Measurements from ENCODE around the gene PTGER1.

Gene PTGER1, protein sequence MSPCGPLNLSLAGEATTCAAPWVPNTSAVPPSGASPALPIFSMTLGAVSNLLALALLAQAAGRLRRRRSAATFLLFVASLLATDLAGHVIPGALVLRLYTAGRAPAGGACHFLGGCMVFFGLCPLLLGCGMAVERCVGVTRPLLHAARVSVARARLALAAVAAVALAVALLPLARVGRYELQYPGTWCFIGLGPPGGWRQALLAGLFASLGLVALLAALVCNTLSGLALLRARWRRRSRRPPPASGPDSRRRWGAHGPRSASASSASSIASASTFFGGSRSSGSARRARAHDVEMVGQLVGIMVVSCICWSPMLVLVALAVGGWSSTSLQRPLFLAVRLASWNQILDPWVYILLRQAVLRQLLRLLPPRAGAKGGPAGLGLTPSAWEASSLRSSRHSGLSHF

DNA sequence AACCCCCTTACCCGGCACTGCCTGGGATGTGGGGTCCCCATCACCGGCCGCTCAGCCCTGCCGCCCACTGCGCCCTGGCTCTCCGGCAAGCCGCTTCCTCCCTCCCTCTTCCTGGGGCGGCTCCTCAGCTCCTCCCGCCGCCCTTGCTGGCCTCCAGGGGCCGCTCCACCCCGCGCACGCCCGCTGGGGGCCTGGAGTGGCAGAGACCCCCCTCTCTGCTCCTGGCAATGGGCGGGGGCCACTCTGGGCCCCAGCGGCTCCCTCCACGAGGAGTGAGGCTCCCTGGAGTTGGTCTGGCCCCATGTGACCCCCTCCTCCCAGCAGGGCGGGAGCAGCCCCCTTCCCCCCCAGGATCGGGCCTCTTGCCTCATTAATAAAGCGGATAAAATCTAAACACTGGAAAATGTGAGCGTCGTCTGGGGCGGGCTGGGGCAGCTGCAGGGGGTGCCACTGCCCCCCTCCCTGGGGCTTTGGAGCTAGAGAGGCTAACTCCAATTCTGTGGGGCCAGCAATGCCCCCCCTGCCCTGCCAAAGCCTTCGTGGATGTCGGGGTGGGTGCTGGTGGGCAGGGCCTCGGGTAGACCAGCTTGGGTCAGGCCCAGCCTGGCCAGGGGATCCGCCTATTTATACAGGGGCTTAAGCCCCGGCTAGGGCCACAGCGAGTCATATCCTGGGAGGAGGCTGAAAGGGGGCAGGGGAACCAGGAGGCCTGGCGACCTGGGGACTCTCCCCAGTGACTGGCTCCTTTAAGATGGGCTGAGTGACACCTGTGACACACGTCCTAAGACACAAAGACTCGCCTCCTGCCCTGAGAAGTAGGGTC is at the start of gene PTGER1:
Gene PTGER1 (minus strand): TSS at position 104 of the 823 bp plus-strand sequence. CDS start 1,034 bp downstream, outside the sequence.
- DNase-seq (ENCODE audit: extremely low read depth, low read depth) = no peak
- TF ChIP-seq, protein P1, sequence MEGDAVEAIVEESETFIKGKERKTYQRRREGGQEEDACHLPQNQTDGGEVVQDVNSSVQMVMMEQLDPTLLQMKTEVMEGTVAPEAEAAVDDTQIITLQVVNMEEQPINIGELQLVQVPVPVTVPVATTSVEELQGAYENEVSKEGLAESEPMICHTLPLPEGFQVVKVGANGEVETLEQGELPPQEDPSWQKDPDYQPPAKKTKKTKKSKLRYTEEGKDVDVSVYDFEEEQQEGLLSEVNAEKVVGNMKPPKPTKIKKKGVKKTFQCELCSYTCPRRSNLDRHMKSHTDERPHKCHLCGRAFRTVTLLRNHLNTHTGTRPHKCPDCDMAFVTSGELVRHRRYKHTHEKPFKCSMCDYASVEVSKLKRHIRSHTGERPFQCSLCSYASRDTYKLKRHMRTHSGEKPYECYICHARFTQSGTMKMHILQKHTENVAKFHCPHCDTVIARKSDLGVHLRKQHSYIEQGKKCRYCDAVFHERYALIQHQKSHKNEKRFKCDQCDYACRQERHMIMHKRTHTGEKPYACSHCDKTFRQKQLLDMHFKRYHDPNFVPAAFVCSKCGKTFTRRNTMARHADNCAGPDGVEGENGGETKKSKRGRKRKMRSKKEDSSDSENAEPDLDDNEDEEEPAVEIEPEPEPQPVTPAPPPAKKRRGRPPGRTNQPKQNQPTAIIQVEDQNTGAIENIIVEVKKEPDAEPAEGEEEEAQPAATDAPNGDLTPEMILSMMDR (IDR thresholded peaks at IDR 0.05; ENCODE audit: low read depth, low read length) = peak; percentile 51

DNA sequence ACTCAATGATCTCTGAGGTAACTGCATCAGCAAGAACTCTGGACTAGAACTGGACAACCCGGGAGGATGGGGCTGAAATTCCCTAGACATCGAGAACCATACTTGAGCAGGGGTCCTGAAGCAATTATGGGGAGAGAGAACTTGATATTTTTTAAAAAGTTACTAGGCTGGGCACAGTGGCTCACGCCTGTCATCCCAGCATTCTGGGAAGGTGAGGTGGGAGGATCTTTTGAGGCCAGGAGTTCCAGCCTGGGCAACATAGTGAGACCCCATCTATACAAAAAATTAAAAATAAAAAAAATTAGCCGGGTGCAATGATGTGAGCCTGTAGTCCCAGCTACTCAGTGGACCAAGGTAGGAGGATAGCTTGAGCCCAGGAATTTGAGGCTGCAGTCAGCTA is 45.4 kb upstream of the PTGER1 start:
- DNase-seq (ENCODE audit: extremely low read depth, low read depth) = no peak
- TF ChIP-seq, protein P1 (IDR thresholded peaks at IDR 0.05; ENCODE audit: low read depth, low read length) = no peak

DNA sequence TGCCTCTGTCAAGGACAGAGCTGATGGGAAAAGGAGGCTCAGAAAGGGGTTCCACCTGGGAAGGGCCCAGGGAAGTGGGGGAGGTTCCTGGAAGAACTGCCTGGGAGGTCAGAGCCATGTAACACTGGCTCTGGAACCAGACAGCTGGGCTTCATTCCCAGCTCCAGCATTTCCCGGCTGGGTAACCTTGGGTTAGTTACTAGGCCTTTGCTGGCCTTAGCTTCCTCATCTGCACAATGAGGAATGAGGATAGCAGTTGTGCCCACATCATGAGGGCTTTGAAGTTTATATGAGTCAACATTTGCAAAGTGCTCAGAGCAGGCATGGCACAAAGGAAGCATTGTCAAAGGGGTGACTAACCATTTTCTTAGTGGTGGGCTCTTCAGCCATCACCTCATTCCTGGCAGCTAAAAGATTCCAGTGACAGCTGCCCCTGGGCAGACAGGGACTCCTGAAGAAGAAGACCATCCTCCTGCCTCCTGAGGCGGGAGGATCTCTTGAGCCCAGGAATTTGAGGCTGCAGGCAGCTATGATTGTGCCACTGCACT is 44.8 kb upstream of the PTGER1 start:
- no peak for DNase-seq (ENCODE audit: extremely low read depth, low read depth)
- TF ChIP-seq, protein P1 (IDR thresholded peaks at IDR 0.05; ENCODE audit: low read depth, low read length) = no peak

DNA sequence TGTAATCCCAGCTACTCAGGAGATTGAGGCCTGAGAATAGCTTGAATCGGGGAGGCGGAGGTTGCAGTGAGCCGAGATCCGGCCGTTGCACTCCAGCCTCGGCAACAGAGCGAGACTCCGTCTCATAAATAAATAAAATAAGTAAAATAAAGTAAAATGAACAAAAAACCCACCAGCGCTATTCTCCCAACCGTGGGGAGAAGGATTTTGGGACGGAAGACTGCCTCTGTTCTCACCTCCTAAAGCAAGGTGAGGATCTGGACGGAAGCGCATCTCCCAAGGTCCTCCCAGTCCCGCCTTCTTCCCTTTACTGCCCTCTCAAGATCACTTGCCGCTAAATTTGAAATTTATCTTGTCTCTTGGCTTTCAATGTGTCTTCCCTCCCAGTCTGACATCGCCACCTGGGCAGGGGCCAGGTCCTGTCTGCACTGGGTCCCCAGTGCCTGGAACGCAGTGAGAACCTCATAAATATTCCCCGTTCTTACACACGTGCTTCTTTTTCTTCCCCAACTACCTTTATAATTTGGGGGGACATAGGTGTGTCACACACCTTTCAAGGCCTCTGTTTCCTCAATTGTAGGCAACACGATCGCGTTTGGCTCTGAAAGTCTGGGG is 44.2 kb upstream of the PTGER1 start:
- no peak for DNase-seq (ENCODE audit: extremely low read depth, low read depth)
- TF ChIP-seq, protein P1 (IDR thresholded peaks at IDR 0.05; ENCODE audit: low read depth, low read length) = no peak

DNA sequence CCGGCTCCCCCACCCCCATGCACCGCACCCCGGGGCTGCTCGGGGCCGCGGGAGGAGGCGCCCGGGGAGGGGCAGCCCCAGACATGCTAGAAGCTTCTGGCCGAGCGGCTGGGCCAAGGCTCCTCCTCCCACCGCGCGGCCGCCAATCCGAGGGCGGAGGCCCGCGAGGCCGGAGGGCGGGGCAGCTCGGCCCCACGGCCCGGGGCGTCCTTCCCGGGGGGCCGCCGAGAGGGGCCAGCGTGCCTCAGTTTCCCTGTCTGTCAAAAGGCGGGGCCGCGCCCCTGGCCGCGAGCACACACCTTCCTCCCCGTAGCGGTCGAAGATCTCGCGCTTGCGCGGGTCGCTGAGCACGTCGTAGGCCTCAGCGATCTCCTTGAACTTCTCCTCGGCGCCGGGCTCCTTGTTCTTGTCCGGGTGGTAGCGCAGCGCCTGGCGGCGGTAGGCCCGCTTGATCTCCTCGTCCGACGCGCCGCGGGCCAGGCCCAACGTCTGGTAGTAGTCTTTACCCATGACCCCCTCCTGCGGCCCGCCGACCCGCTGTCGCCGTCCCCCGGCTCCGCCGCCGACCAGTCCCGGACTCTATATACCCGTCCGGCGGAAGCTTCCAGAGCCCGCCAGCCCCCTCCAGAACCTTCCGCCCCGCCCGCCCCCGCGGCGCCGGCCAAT is 42.8 kb upstream of the PTGER1 start, which contains the start of gene DNAJB1:
Gene DNAJB1 (minus strand): TSS at position 558 of the 666 bp plus-strand sequence. CDS start 48 bp downstream, at position 510.
- TF ChIP-seq, protein P1 (IDR thresholded peaks at IDR 0.05; ENCODE audit: low read depth, low read length) = no peak
- no peak for DNase-seq (ENCODE audit: extremely low read depth, low read depth)

DNA sequence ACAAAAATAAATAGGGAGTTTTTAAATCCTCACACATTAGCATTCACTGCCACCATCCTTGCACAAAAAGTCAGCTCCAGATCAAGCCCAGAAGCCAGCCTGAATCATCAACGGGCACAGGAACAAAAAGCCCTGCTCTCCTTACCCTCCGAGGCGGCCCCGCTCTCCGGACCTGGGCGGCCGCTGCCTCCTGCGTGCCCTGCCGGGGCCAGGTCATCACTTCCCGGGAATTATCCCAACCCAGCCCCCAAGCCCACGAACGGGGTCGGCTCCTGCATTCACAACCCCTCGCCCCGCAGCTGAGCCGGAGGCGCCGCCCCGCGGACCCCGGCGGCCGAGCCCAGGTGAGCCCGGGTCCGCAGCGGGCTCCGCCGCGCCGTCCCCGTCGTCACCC is 42.3 kb upstream of the PTGER1 start:
- no peak for DNase-seq (ENCODE audit: extremely low read depth, low read depth)
- TF ChIP-seq, protein P1 (IDR thresholded peaks at IDR 0.05; ENCODE audit: low read depth, low read length) = no peak
